IMR-90 (cell line): ENCODE data around the gene CCDC17. TPM values are rescaled to one million over a fixed set of nuclear protein-coding genes. Genes with fewer than 3 reads are reported as not detected.
A peak's percentile ranks its signal among the peaks of the same experiment; 100 is the strongest.

Experiments
- ATAC-seq: fragments of 200-7000 bp; cut with Tn5 transposase; 2 replicates; pipeline ENCODE4 v1.9.1; 2020; ENCODE audit warnings: low read depth, mild to moderate bottlenecking, moderate library complexity
- BruUV-seq: library from RNA; stranded (reverse); fragments of 400-500 nt; replicated peaks from 2 replicates; lab custom pipeline; 2021; lab: Mats Ljungman, UMichigan
- CTCF ChIA-PET: fragments of 300-600 bp; formaldehyde crosslinking; extraction: SDS; loops from one replicate; lab custom pipeline; 2021; ENCODE audit warnings: antibody characterized with exemption; lab: Yijun Ruan, JAX
- POLR2A ChIA-PET: fragments of 300-600 bp; sonication (Branson Sonifier 250); formaldehyde crosslinking; loops from one replicate; lab custom pipeline; 2022; ENCODE audit warnings: antibody characterized with exemption; ENCODE audit not compliant: unreplicated experiment; lab: Charles Lee
- DNase-seq: peaks from one replicate; pipeline ENCODE4 v3.0.0; 2013
- H2AFZ ChIP-seq: replicated peaks from 2 replicates; pipeline ENCODE3; 2013; ENCODE audit warnings: low read length, mild to moderate bottlenecking; ENCODE audit not compliant: poor library complexity
- H2AK5ac ChIP-seq: 2 replicates; pipeline ENCODE4 v1.6.1; 2013; ENCODE audit warnings: low read depth, low read length, inconsistent platforms
- H2AK9ac ChIP-seq: replicated peaks from 2 replicates; pipeline ENCODE3; 2013; ENCODE audit warnings: mild to moderate bottlenecking, low read depth, low read length, moderate library complexity; ENCODE audit not compliant: poor library complexity
- H2BK120ac ChIP-seq: 2 replicates; pipeline ENCODE4 v1.6.1; 2013; ENCODE audit warnings: low read depth, low read length, inconsistent platforms
- H2BK15ac ChIP-seq: 3 replicates; pipeline ENCODE4 v1.6.1; 2013; ENCODE audit warnings: low read depth, low read length, inconsistent platforms
- H2BK20ac ChIP-seq: 2 replicates; pipeline ENCODE4 v1.6.1; 2013; ENCODE audit warnings: low read depth, mild to moderate bottlenecking, inconsistent platforms, low read length, moderate library complexity
- H2BK5ac ChIP-seq: 2 replicates; pipeline ENCODE4 v1.6.1; 2013; ENCODE audit warnings: mild to moderate bottlenecking, low read depth, low read length, inconsistent platforms; ENCODE audit not compliant: poor library complexity, severe bottlenecking
- H3K14ac ChIP-seq: replicated peaks from 2 replicates; pipeline ENCODE4 v1.6.1; 2013; ENCODE audit warnings: low read depth, low read length, inconsistent platforms
- H3K18ac ChIP-seq: 2 replicates; pipeline ENCODE4 v1.6.1; 2013; ENCODE audit warnings: low read depth, low read length, control low read depth
- H3K23ac ChIP-seq: 2 replicates; pipeline ENCODE4 v1.6.1; 2013; ENCODE audit warnings: low read depth, low read length, inconsistent platforms
- H3K27ac ChIP-seq: 2 replicates; pipeline ENCODE4 v1.5.1; 2013; ENCODE audit warnings: mild to moderate bottlenecking, control low read depth, low read length; ENCODE audit not compliant: insufficient read depth
- H3K27me3 ChIP-seq: 2 replicates; pipeline ENCODE4 v1.6.1; 2013; ENCODE audit warnings: low read length; ENCODE audit not compliant: control insufficient read depth, insufficient read depth
- H3K36me3 ChIP-seq: 2 replicates; pipeline ENCODE4 v1.6.1; 2013; ENCODE audit warnings: low read length, mixed read lengths; ENCODE audit not compliant: control insufficient read depth, insufficient read depth
- H3K4ac ChIP-seq: 2 replicates; pipeline ENCODE4 v1.6.1; 2013; ENCODE audit warnings: low read depth, low read length, inconsistent platforms
- H3K4me1 ChIP-seq: 2 replicates; pipeline ENCODE4 v1.6.1; 2013; ENCODE audit warnings: low read length, mixed read lengths; ENCODE audit not compliant: control insufficient read depth, insufficient read depth
- H3K4me2 ChIP-seq: 2 replicates; pipeline ENCODE4 v1.6.1; 2013; ENCODE audit warnings: low read depth, mild to moderate bottlenecking, control low read depth, low read length, moderate library complexity
- H3K4me3 ChIP-seq: 2 replicates; pipeline ENCODE4 v1.5.1; 2013; ENCODE audit warnings: low read depth, mild to moderate bottlenecking, control low read depth, low read length, moderate library complexity; ENCODE audit not compliant: insufficient read depth
- H3K56ac ChIP-seq: 2 replicates; pipeline ENCODE4 v1.6.1; 2013; ENCODE audit warnings: low read length, inconsistent platforms; ENCODE audit not compliant: insufficient read depth; ENCODE audit errors: extremely low read depth
- H3K79me1 ChIP-seq, 2 experiments: 2 replicates each; pipeline ENCODE4 v1.6.1; 2013; ENCODE audit warnings: low read length in 2 of 2, inconsistent platforms in 1 of 2, low read depth in 1 of 2
- H3K9ac ChIP-seq: 2 replicates; pipeline ENCODE4 v1.6.1; 2013; ENCODE audit warnings: low read depth, low read length, control low read depth
- H3K9me1 ChIP-seq: 2 replicates; pipeline ENCODE4 v1.6.1; 2013; ENCODE audit warnings: low read length, inconsistent platforms; ENCODE audit not compliant: insufficient read depth
- H3K9me3 ChIP-seq: 2 replicates; pipeline ENCODE4 v1.6.1; 2013; ENCODE audit warnings: low read length; ENCODE audit not compliant: control insufficient read depth, insufficient read depth
- H4K20me1 ChIP-seq: 2 replicates; pipeline ENCODE4 v1.6.1; 2013; ENCODE audit warnings: low read length, inconsistent platforms; ENCODE audit not compliant: insufficient read depth
- H4K5ac ChIP-seq: 2 replicates; pipeline ENCODE4 v1.6.1; 2013; ENCODE audit warnings: mild to moderate bottlenecking, low read depth, low read length, control low read depth
- H4K8ac ChIP-seq, 2 experiments: 2 replicates each; pipeline ENCODE4 v1.6.1; 2013; ENCODE audit warnings: low read depth in 2 of 2, low read length in 2 of 2, control low read depth in 1 of 2, inconsistent platforms in 1 of 2
- H4K91ac ChIP-seq: 2 replicates; pipeline ENCODE4 v1.6.1; 2013; ENCODE audit warnings: low read depth, low read length, inconsistent platforms; ENCODE audit not compliant: insufficient read depth
- CEBPB ChIP-seq: IDR thresholded peaks from 2 replicates; pipeline ENCODE4 v1.6.1; 2012; ENCODE audit warnings: low read depth, low read length, improper control_type of control experiment
- NFE2L2 ChIP-seq: fragments of 150-350 bp; IDR thresholded peaks from 2 replicates; pipeline ENCODE4 v1.6.1; 2016; ENCODE audit warnings: low read depth, mild to moderate bottlenecking, low read length
- RCOR1 ChIP-seq: IDR thresholded peaks from 2 replicates; pipeline ENCODE4 v1.6.1; 2012; ENCODE audit warnings: mild to moderate bottlenecking, low read length, improper control_type of control experiment; ENCODE audit not compliant: insufficient replicate concordance
- WGBS, 2 experiments: methylation state at CpG; one replicate each; pipeline versions ENCODE4 v1.1.5 to v1.1.7; 2013; ENCODE audit warnings: missing lambda C conversion rate in 2 of 2; ENCODE audit not compliant: insufficient read length in 1 of 2; ENCODE audit errors: extremely low coverage in 2 of 2; 5-methylcytosine and 5-hydroxymethylcytosine counted together
- dilution Hi-C: fragments of 300-500 bp; cut with HindIII; formaldehyde crosslinking; loops from one replicate; pipeline ENCODE4 v1.14.3; 2018; ENCODE audit warnings: low sequenced_read_pairs; ENCODE audit not compliant: unreplicated experiment
- in situ Hi-C: fragments of 300-500 bp; cut with MboI; formaldehyde crosslinking; loops from 3 replicates; pipeline ENCODE4 v1.14.3; 2019; ENCODE audit warnings: low sequenced_read_pairs, inconsistent platforms, mixed read lengths
- intact Hi-C: fragments of 100-400 bp; cut with micrococcal nuclease; formaldehyde crosslinking; loops from 2 replicates; pipeline ENCODE4 v1.10.0; 2022
- polyA plus RNA-seq, 3 experiments: library from polyadenylated mRNA; depleted of rRNA; stranded (reverse); fragments of >200 nt; gene quantifications; 2 replicates each; pipeline ENCODE4 v1.2.3, GENCODE V29; 2012; ENCODE audit warnings: low replicate concordance in 1 of 3
- total RNA-seq: library from RNA; depleted of rRNA; stranded (reverse); fragments of >200 nt; gene quantifications from 2 replicates; pipeline ENCODE4 v1.2.3, GENCODE V29; 2012

The CCDC17 gene
- total and polyA plus RNA-seq, 2 of the 4 experiments (the other 2 are of a cell fraction): 0.18 to 0.26 TPM

DNA sequence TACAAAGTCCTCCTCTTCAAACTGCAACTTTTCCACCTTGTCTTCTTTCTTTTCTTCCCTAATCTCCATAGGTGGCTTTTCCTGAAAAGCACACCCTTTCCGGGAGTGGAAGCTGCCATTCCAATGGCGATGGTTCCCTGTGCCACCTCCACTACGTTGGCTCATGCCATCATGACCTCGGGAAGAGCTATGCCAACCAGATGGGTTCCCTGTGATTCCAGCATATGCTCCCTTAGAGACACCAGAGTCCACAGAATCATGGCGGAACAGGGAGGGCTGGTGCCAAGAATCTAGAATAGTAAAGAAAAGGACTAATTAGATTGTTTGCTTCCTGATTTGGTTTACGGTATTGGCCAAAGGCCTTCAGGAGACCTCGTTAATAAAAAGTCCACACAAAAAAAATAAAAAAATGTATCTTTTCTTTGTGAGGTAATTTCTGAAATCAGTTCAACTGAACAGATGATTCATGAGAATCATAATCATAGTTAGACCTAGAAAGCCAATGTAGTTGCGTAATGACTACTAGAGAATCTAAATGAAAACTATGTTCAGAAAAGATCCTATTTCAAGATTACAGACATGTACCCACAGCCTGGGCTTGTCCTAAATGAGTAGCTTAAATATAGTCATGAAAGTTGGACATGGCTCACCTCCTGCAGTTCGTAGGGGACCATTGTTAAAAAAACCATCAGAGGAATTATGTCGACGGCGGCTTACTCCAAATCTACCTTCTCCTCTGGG lies 30.9 kb upstream of the CCDC17 start:
- dilution Hi-C loops: no loop called here

More for the DNA sequence above, 30.9 kb upstream of the CCDC17 start:
- H3K27me3 ChIP-seq: no peaks in the 10 kb centered on the region
- H3K4me2 ChIP-seq: no peak overlapping the region
- no peak overlapping the region for H2BK120ac ChIP-seq
- no peak overlapping the region for H4K8ac ChIP-seq
- no peak overlapping the region for H4K5ac ChIP-seq
- no peak overlapping the region for H2BK5ac ChIP-seq
- ATAC-seq (peak; percentile 60), DNase-seq (peak; percentile 65)
- CTCF ChIA-PET: interaction anchor here (0.8 kb wide), 1 partner anchor 569 kb away, joined by 3 read pairs; no protein-coding TSS in a partner anchor
- no peak overlapping the region for H4K91ac ChIP-seq
- TF ChIP-seq RCOR1: no peak
- peak; percentile 95 for TF ChIP-seq CEBPB
- no peak for TF ChIP-seq NFE2L2
- H3K36me3 ChIP-seq: peaks cover 59% of the 10 kb centered on the region
- H3K79me1 ChIP-seq: peaks cover 31 to 55% of the 10 kb centered on the region in 2 experiments
- H2BK20ac ChIP-seq: no peak overlapping the region
- H3K9ac ChIP-seq: no peak overlapping the region
- no peak overlapping the region for H3K18ac ChIP-seq
- in situ Hi-C loops: no loop called here
- H2AK9ac ChIP-seq: no peak overlapping the region
- no peak overlapping the region for H2AFZ ChIP-seq
- WGBS, 2 experiments: no CpG with 5 or more reads among the region's 12 CpGs
- BruUV-seq: no TSS peak
- H3K14ac ChIP-seq: no peak overlapping the region
- intact Hi-C loops: no loop called here
- no peaks in the 10 kb centered on the region for H3K9me3 ChIP-seq
- H3K4me1 ChIP-seq: peaks cover 2% of the 10 kb centered on the region; the same call in 1 of the 2 replicates
- no peak overlapping the region for H3K56ac ChIP-seq
- no peak overlapping the region for H3K4me3 ChIP-seq
- H4K20me1 ChIP-seq: 0 out of 2 replicates have a peak, but pooled peaks cover 7% of the 10 kb centered on the region
- no peak overlapping the region for H3K4ac ChIP-seq
- H3K9me1 ChIP-seq: peaks cover 6% of the 10 kb centered on the region
- H3K27ac ChIP-seq: peak overlapping the region; percentile 33; the same call in 1 of the 2 replicates
- no peak overlapping the region for H2BK15ac ChIP-seq
- POLR2A ChIA-PET: no interaction called here
- no peak overlapping the region for H2AK5ac ChIP-seq
- no peak overlapping the region for H3K23ac ChIP-seq
